ENCODE data around the gene DAG1. TPM values are rescaled to one million over a fixed set of nuclear protein-coding genes. Genes with fewer than 3 reads are reported as not detected.

Gene DAG1
- total RNA-seq: 10 to 100 TPM; 48.7 to 83.7 TPM
- polyA plus RNA-seq (ENCODE audit: insufficient read length in 2 of 2): 100 to 1,000 TPM in 1 of 2 donors, 10 to 100 TPM in 1; 92.6 to 101 TPM
- long read RNA-seq, donor 1, full-length matches to known transcripts: 19 of 19 reads
- long read RNA-seq, donor 1, partial matches to known transcripts: 0 of 19 reads
- long read RNA-seq, donor 1, other reads (novel, unspliced or antisense): 0 of 19 reads
- long read RNA-seq, donor 2, full-length matches to known transcripts: 19 of 19 reads
- long read RNA-seq, donor 2, partial matches to known transcripts: 0 of 19 reads
- long read RNA-seq, donor 2, other reads (novel, unspliced or antisense): 0 of 19 reads
- long read RNA-seq, donor 3, full-length matches to known transcripts: 26 of 35 reads
- long read RNA-seq, donor 3, partial matches to known transcripts: 9 of 35 reads
- long read RNA-seq, donor 3, other reads (novel, unspliced or antisense): 0 of 35 reads
- long read RNA-seq, donor 4, full-length matches to known transcripts: 10 of 10 reads
- long read RNA-seq, donor 4, partial matches to known transcripts: 0 of 10 reads
- long read RNA-seq, donor 4, other reads (novel, unspliced or antisense): 0 of 10 reads

GRCh38 chr3:49469936-49470713 lies at the start of gene DAG1:
Gene DAG1, plus strand, starts transcription at chr3:49470267. Its CDS starts 40,268 bp downstream, at chr3:49510535.
- peak within 1 kb of the TSS; percentile 100 for H3K27ac ChIP-seq (ENCODE audit: low read depth, low read length)
- H3K4me1 ChIP-seq (ENCODE audit: control insufficient read depth, insufficient read depth, low read length): peaks cover 30% of the 10 kb centered on the region
- peak within 1 kb of the TSS; percentile 78 for H3K4me3 ChIP-seq (ENCODE audit: low read depth, low read length)
- H3K9me3 ChIP-seq (ENCODE audit: control insufficient read depth, insufficient read depth, low read length): no peaks in the 10 kb centered on the region
- peaks cover 10% of the 10 kb centered on the region for H3K36me3 ChIP-seq (ENCODE audit: control insufficient read depth, insufficient read depth, low read length)
- no peaks in the 10 kb centered on the region for H3K27me3 ChIP-seq (ENCODE audit: control insufficient read depth, insufficient read depth, low read length)
- under 1% methylated on average over 108 of the region's 108 CpGs for WGBS (ENCODE audit: insufficient coverage)
- DNase-seq (ENCODE audit: low read depth in 4 of 6, low spot score in 6 of 6): peak; percentile 85 to 99 (median 94)

DNA sequence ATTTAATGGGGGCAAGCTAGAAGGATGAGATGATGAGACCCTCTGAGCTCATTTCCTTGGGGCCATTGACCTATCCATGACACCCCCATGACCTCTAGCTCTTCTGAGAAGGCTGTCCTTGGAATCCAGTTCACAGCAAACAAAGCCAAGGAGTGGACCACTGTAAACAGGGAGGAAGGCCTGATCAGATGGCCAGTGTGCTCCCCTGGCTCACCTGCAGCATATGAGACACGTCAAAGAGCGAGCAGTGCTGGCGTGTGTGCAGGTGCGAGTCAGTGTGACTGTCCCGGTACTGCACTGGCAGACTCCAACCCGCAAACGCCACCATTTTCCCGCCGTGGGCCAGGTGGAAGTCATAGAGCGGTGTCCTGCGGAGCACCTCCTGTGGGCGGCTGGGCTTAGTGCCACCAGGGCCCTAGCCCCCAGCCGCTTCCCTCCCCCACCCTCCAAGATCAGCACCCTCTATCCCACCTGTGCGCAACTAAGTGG lies 48.1 kb upstream of the DAG1 start:
- Histone ChIP-seq H3K36me3 (ENCODE audit: control insufficient read depth, insufficient read depth, low read length) (peaks cover 49% of the 10 kb centered on the region), H3K27ac (ENCODE audit: low read depth, low read length) (peak overlapping the region; percentile 40), H3K4me3 (ENCODE audit: low read depth, low read length) (peak overlapping the region; percentile 46), H3K4me1 (ENCODE audit: control insufficient read depth, insufficient read depth, low read length) (peaks cover 23% of the 10 kb centered on the region), H3K27me3 (ENCODE audit: control insufficient read depth, insufficient read depth, low read length) (no peaks in the 10 kb centered on the region), H3K9me3 (ENCODE audit: control insufficient read depth, insufficient read depth, low read length) (no peaks in the 10 kb centered on the region)
- DNase-seq (ENCODE audit: low read depth in 4 of 6, low spot score in 6 of 6): no peak
- WGBS (ENCODE audit: insufficient coverage): 10% methylated on average over 13 of the region's 14 CpGs

- H3K4me1 ChIP-seq (ENCODE audit: control insufficient read depth, insufficient read depth, low read length): peaks cover 23% of the 10 kb centered on the region
- DNase-seq (ENCODE audit: low read depth in 4 of 6, low spot score in 6 of 6): peak in 2 of 6 donors; percentile 60 to 62
- peak within 1 kb of the TSS; percentile 40 for H3K27ac ChIP-seq (ENCODE audit: low read depth, low read length)
- no peaks in the 10 kb centered on the region for H3K9me3 ChIP-seq (ENCODE audit: control insufficient read depth, insufficient read depth, low read length)
- no peaks in the 10 kb centered on the region for H3K27me3 ChIP-seq (ENCODE audit: control insufficient read depth, insufficient read depth, low read length)
- 28% methylated on average over 25 of the region's 25 CpGs for WGBS (ENCODE audit: insufficient coverage)
- peaks cover 46% of the 10 kb centered on the region for H3K36me3 ChIP-seq (ENCODE audit: control insufficient read depth, insufficient read depth, low read length)
- peak within 1 kb of the TSS; percentile 46 for H3K4me3 ChIP-seq (ENCODE audit: low read depth, low read length)
These were observed 47.5 kb upstream of the DAG1 start, which contains the start of gene AMT for GRCh38 chr3:49422379-49423248. Gene AMT, minus strand, starts transcription at chr3:49422473. Its CDS starts 23 bp downstream, at chr3:49422450.

GRCh38 chr3:49424816-49425215 lies 45.3 kb upstream of the DAG1 start:
- DNase-seq (ENCODE audit: low read depth in 4 of 6, low spot score in 6 of 6): no peak
- H3K9me3 ChIP-seq (ENCODE audit: control insufficient read depth, insufficient read depth, low read length): no peaks in the 10 kb centered on the region
- no peaks in the 10 kb centered on the region for H3K27me3 ChIP-seq (ENCODE audit: control insufficient read depth, insufficient read depth, low read length)
- no peak overlapping the region for H3K27ac ChIP-seq (ENCODE audit: low read depth, low read length)
- H3K4me3 ChIP-seq (ENCODE audit: low read depth, low read length): no peak overlapping the region
- H3K4me1 ChIP-seq (ENCODE audit: control insufficient read depth, insufficient read depth, low read length): peaks cover 29% of the 10 kb centered on the region
- peaks cover 33% of the 10 kb centered on the region for H3K36me3 ChIP-seq (ENCODE audit: control insufficient read depth, insufficient read depth, low read length)
- WGBS (ENCODE audit: insufficient coverage): 95% methylated on average over 6 of the region's 6 CpGs

DNA sequence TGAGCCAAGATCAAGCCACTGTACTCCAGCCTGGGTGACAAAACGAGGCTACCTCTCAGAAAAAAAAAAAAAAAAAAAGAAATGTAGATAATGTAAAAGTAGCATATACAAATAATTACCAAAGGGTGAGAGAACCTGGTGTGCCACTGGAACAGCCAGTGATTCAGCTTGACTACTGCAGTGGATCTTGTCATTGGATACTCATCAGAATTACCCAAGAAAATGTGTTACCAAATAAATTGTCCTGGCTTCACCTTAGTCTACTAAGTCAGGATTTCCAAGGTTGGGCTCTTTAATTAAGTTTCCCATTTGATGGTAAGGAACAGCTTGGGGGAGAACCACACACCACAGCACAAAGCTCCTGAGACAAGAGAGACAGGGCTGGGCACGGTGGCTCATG lies 42.5 kb upstream of the DAG1 start:
- WGBS (ENCODE audit: insufficient coverage): 83% methylated on average over 1 of the region's 2 CpGs
- H3K27ac ChIP-seq (ENCODE audit: low read depth, low read length): no peak overlapping the region
- H3K27me3 ChIP-seq (ENCODE audit: control insufficient read depth, insufficient read depth, low read length): no peaks in the 10 kb centered on the region
- peaks cover 18% of the 10 kb centered on the region for H3K4me1 ChIP-seq (ENCODE audit: control insufficient read depth, insufficient read depth, low read length)
- DNase-seq (ENCODE audit: low read depth in 4 of 6, low spot score in 6 of 6): no peak
- peaks cover 25% of the 10 kb centered on the region for H3K36me3 ChIP-seq (ENCODE audit: control insufficient read depth, insufficient read depth, low read length)
- no peaks in the 10 kb centered on the region for H3K9me3 ChIP-seq (ENCODE audit: control insufficient read depth, insufficient read depth, low read length)
- no peak overlapping the region for H3K4me3 ChIP-seq (ENCODE audit: low read depth, low read length)

GRCh38 chr3:49428752-49429080 lies 41.4 kb upstream of the DAG1 start:
- Histone ChIP-seq H3K4me3 (ENCODE audit: low read depth, low read length) (peak overlapping the region; percentile 91), H3K9me3 (ENCODE audit: control insufficient read depth, insufficient read depth, low read length) (no peaks in the 10 kb centered on the region), H3K4me1 (ENCODE audit: control insufficient read depth, insufficient read depth, low read length) (peaks cover 13% of the 10 kb centered on the region), H3K27ac (ENCODE audit: low read depth, low read length) (peak overlapping the region; percentile 94), H3K36me3 (ENCODE audit: control insufficient read depth, insufficient read depth, low read length) (peaks cover 24% of the 10 kb centered on the region), H3K27me3 (ENCODE audit: control insufficient read depth, insufficient read depth, low read length) (no peaks in the 10 kb centered on the region)
- DNase-seq (ENCODE audit: low read depth in 4 of 6, low spot score in 6 of 6): no peak
- 0% methylated on average over 6 of the region's 9 CpGs for WGBS (ENCODE audit: insufficient coverage)

DNA sequence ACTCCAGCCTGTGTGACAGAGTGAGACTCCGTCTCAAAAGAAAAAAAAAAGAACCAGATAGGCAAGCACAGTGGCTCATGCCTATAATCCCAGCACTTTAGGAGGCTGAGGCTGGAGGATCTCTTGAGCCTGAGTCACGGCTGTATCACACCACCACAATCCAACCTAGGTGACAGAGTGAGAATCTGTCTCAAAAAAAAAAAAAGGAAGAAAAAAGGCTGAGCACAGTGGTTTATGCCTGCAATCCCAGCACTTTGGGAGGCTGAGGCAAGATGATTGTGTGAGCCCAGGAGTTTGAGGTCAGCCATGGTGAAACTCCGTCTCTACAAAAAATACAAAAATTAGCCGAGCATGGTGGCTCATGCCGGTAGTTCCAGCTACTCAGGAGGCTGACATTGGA lies 35.3 kb upstream of the DAG1 start:
- no peak for DNase-seq (ENCODE audit: low read depth in 4 of 6, low spot score in 6 of 6)
- peaks cover 2% of the 10 kb centered on the region for H3K4me1 ChIP-seq (ENCODE audit: control insufficient read depth, insufficient read depth, low read length)
- no peaks in the 10 kb centered on the region for H3K9me3 ChIP-seq (ENCODE audit: control insufficient read depth, insufficient read depth, low read length)
- no peaks in the 10 kb centered on the region for H3K36me3 ChIP-seq (ENCODE audit: control insufficient read depth, insufficient read depth, low read length)
- no peak overlapping the region for H3K27ac ChIP-seq (ENCODE audit: low read depth, low read length)
- H3K4me3 ChIP-seq (ENCODE audit: low read depth, low read length): no peak overlapping the region
- WGBS (ENCODE audit: insufficient coverage): 83% methylated on average over 3 of the region's 5 CpGs
- no peaks in the 10 kb centered on the region for H3K27me3 ChIP-seq (ENCODE audit: control insufficient read depth, insufficient read depth, low read length)

DNA sequence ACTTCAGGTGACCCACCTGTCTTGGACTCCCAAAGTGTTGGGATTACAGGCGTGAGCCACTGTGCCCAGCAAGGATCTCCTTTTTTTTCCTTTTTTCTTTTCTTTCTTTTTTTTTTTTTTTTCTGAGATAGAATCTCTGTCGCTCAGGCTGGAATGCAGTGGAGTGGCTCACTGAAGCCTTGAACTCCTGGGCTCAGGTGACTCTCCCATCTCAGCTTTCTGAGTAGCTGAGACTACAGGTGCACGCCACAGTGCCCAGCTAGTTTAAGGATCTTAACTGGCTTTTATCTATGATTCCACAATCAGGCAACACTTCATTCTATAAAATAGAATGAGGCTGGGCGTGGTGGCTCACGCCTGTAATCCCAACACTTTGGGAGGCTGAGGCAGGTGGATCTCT lies 24.7 kb upstream of the DAG1 start:
- no peak for DNase-seq (ENCODE audit: low read depth in 4 of 6, low spot score in 6 of 6)
- H3K4me3 ChIP-seq (ENCODE audit: low read depth, low read length): no peak overlapping the region
- H3K27me3 ChIP-seq (ENCODE audit: control insufficient read depth, insufficient read depth, low read length): no peaks in the 10 kb centered on the region
- WGBS (ENCODE audit: insufficient coverage): 92% methylated on average over 2 of the region's 5 CpGs
- no peaks in the 10 kb centered on the region for H3K4me1 ChIP-seq (ENCODE audit: control insufficient read depth, insufficient read depth, low read length)
- H3K27ac ChIP-seq (ENCODE audit: low read depth, low read length): no peak overlapping the region
- H3K36me3 ChIP-seq (ENCODE audit: control insufficient read depth, insufficient read depth, low read length): no peaks in the 10 kb centered on the region
- no peaks in the 10 kb centered on the region for H3K9me3 ChIP-seq (ENCODE audit: control insufficient read depth, insufficient read depth, low read length)

DNA sequence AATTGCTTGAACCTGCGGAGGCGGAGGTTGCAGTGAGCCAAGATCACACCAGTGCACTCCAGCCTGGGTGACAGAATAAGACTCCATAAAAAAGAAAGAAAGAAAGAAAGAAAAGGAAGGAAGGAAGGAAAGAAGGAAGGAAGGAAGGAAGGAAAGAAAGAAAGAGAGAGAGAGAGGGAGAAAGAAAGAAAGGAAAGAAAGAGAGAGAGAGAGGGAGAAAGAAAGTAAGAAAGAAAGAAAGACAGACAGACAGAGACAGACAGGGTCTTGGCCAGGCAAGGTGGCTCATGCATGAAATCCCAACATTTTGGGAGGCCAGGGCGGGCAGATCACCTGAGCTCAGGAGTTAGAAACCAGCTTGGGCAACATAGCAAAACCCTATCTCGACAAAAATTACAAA lies 16.4 kb upstream of the DAG1 start:
- Histone ChIP-seq H3K9me3 (ENCODE audit: control insufficient read depth, insufficient read depth, low read length) (no peaks in the 10 kb centered on the region), H3K4me1 (ENCODE audit: control insufficient read depth, insufficient read depth, low read length) (peaks cover 7% of the 10 kb centered on the region), H3K27me3 (ENCODE audit: control insufficient read depth, insufficient read depth, low read length) (no peaks in the 10 kb centered on the region), H3K27ac (ENCODE audit: low read depth, low read length) (no peak overlapping the region), H3K4me3 (ENCODE audit: low read depth, low read length) (no peak overlapping the region), H3K36me3 (ENCODE audit: control insufficient read depth, insufficient read depth, low read length) (no peaks in the 10 kb centered on the region)
- 85% methylated on average over 4 of the region's 4 CpGs for WGBS (ENCODE audit: insufficient coverage)
- no peak for DNase-seq (ENCODE audit: low read depth in 4 of 6, low spot score in 6 of 6)
